GM19455 (cell line): Measurements from ENCODE around the gene MCOLN2.
"Not testable (repeated sequence)": the region's sequence is repeated elsewhere in the genome, so short reads cannot be mapped to it uniquely, and the experiment has no call there.

Source experiments
- ATAC-seq: cut with Tn5 transposase; IDR thresholded peaks from one replicate; pipeline ENCODE4 v1.9.1; 2021; ENCODE audit not compliant: unreplicated experiment

MCOLN2 gene

DNA sequence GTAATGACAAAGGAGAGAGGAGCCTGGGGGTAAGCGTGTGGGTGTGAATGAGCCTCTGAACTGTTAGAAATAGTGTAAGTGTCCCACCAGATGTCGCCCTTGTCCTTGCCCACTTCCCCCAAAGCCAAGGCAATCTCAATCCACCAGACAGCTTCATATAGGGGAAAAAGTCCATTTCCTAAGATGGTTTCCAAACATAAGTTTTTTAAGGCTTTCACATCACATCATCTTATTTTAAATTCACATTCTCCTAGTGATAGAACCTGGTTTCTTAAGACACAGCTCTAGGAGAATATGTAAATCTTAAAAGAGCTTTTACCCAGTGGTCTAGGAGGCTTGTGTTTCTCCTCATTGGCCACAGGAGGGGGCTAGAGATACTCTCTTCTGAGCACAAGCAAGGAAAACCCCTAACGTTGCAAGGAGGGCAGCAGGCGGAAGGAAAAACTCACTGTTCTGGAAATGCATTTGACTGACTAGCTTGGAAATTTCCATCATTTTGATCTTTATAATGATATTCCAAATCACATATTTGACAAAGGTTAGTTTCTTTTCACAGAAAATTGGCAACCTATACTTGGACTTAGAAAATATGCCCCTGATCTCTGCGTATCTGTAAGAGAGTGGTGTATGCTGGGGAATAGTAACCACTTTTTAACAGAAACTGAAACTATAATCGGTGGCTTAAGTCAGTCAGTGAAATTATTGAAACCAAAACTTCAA is 52.0 kb downstream of the MCOLN2 start:
- peak; percentile 92 for ATAC-seq

DNA sequence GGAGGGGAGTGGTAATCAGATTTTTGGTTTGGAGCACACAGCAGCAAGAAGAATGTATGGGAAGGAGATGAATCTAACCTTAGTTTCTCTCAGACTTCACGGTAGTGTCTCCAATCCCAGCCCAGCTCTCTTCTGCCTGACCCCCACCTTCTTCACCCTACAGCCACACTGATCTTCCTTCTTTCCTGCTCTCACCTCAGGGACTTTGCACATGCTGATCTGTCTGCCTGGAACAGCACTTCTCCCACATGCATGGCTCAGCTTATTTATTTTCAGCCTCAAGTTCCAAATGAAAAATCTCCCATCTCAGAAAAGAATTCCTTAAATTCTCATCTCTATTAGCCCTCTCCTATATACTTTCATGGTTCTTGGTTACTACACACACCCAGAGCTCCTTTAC is 55.1 kb downstream of the MCOLN2 start:
- no peak for ATAC-seq

DNA sequence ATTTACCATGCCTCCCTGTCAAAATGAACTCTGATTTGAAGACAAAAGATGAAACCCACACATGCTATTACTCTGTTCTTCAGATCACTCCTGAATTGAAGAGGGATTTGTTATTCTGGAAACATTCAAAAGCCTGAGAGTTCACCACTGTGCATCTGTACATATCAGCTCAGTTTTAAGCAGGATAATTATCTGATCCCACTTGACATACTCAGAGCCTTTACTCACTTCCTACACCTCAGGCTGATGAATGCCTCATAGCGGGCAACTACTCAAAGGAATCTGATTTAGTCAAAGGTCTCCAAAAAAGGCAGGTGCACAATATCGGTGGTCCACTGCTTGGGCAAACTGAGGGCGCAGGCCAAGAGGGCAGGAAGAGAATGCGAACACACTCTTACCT is 56.4 kb downstream of the MCOLN2 start:
- ATAC-seq: no peak

GRCh38 chr1:84939761-84940160 is 57.2 kb downstream of the MCOLN2 start:
- ATAC-seq: no peak

GRCh38 chr1:84939151-84939550 is 57.8 kb downstream of the MCOLN2 start:
- ATAC-seq: no peak

- no peak for ATAC-seq
Measured at GRCh38 chr1:84936116-84936810, 60.6 kb downstream of the MCOLN2 start.

DNA sequence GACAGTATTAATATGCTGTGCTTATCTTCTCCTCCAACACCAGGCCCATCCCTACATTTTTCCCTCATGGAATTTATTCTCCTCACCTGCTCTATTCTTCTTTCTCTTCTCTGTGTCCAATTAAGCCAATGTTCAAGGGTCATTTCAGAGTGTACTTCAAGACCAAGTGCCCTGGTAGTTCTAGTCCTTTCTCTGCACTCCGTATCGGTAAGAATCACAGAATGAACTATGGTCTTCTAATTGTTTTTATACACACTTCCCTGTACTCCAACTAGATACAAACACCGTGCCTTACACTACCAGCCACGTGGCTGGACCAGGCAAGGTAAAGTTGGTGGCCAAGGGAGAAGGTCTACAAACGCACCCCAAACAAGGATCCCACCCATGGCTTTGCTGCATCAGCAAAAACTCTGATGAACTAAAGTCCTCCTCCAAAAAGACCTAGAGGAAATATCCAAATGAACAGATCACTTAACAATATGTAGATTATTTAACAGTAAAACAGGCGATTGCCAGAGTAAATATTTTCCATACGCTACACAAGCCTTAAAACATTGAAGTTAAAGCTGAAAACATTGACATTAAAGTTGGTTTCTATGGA is 63.8 kb downstream of the MCOLN2 start:
- no peak for ATAC-seq

- no peak for ATAC-seq
Measured at GRCh38 chr1:84930831-84931230, 66.1 kb downstream of the MCOLN2 start.

GRCh38 chr1:84930329-84930728 is 66.6 kb downstream of the MCOLN2 start:
- ATAC-seq: no peak

DNA sequence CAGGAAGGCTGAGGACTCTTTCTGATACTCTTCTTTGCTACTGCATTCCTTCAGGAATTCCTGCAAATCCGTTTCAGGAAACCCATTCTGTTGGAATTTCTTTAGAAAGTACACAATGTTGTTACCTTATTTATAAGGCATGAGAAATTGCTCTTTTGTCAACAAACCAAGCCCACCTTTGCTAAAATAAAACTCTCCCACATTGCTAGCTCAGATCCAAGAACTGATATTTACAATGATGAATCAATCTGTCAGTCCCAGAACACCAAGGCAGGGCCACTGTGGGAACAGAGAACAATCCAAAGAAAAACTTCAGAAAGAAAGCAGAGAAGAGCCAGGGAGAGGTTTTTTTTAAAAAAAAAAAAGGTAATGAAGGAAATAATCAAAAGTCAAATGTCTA is 67.3 kb downstream of the MCOLN2 start:
- ATAC-seq: no peak

- no peak for ATAC-seq
Measured at GRCh38 chr1:84928979-84929378, 67.9 kb downstream of the MCOLN2 start.

- no peak for ATAC-seq
Measured at GRCh38 chr1:84923317-84923716, 73.6 kb downstream of the MCOLN2 start.

DNA sequence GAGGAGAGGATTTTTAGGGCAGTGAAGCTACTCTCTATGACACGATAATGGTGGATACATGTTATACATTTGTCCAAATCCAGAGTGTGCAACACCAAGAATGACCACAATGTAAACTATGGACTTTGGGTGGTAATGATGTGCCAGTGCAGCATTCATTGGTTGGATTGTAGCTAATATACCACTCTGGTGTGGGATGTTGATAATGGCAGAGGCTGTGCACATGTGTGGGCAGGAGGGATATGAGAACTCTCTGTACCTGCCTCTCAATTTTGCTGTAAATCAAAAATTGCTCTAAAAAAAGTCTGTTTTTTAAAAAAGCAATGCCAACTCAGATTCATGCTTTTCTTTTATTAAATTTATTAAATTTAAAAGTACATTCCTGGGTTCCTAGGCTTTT is 76.8 kb downstream of the MCOLN2 start:
- no peak for ATAC-seq

DNA sequence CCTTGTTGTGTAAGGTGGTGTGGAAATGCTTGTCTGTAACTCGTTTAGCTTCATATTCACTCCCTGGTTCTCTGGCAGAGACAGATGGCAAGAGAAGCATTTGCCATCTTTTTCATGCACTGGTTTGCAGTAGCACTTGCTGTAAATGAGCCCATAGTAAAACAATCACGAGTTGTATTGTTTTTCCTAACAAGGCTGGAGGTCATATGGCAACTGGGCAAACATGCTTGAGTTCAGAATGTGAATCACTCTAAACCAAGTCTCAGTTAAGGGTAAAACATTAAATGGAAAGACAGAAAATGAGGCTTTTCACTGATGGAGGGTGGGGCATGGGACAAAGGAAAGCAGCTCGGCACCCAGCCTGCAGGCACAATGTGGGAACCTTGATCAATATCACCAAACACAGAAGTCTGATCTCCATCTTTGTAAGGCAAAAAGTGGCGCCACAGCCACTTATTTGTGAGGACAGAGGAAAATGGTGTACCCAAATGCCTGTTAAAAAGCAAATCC is 77.4 kb downstream of the MCOLN2 start:
- ATAC-seq: no peak

DNA sequence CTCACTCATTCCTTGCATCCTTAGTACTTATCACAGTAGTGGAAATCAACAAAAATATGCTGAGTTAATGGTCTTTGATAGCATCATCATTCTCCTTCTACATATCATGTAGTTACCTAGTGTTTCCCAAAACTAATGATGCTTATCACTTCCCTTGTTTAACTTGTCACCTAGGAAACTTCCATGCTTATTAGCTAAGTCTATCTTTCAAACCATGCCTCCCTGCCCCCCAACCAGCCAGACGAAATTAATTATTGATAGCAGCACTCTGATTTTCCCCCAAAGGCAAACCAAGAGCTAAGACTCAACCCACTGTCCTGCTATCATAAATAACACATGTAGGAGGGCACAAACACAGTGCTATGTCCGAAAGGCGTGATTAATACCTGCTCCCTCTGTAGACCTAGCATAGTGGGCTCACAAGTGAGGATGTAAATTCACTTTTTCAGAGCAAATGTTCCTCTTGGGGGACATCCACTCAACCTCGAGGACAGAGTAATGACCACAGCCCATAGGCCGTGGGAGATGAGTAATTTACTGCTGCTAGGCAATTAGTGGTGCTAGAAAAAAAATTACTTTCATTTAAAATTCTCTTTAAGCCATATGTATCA is 78.1 kb downstream of the MCOLN2 start:
- no peak for ATAC-seq

DNA sequence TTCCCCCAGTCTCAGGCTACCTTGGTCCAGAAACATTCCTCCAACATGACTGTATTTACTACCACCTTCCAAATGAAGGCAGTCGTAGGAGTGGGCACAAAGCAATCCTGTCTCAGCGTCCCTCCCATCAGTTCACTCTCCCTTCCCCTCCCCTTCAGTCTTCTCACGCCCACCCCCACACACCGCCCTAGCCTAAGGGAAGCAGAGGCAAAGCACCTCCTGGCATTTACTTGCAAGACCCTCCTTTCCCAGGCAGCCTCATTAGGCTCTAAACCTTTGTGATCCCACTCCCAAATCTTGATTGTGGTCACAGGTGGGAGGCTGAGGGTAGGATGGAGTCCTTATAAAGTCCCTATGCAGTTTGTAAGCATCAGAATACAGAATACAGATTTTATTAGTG is 80.0 kb downstream of the MCOLN2 start:
- no peak for ATAC-seq

DNA sequence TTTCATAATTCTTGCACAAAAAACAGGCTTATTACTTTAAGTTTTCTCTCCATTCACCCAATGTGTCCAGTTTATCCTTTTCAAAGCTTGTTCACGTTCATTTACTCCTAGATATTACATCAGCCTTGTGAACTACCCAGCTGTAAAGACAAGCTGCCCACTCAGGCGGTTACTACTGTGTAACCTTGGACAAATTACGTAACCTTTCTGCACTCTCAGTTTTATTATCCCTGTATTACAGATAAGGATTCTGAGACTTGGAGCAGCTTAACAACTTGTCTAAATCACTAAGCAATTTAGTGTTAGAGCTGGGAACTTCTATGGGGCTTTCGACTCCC is 83.4 kb downstream of the MCOLN2 start:
- ATAC-seq: no peak

DNA sequence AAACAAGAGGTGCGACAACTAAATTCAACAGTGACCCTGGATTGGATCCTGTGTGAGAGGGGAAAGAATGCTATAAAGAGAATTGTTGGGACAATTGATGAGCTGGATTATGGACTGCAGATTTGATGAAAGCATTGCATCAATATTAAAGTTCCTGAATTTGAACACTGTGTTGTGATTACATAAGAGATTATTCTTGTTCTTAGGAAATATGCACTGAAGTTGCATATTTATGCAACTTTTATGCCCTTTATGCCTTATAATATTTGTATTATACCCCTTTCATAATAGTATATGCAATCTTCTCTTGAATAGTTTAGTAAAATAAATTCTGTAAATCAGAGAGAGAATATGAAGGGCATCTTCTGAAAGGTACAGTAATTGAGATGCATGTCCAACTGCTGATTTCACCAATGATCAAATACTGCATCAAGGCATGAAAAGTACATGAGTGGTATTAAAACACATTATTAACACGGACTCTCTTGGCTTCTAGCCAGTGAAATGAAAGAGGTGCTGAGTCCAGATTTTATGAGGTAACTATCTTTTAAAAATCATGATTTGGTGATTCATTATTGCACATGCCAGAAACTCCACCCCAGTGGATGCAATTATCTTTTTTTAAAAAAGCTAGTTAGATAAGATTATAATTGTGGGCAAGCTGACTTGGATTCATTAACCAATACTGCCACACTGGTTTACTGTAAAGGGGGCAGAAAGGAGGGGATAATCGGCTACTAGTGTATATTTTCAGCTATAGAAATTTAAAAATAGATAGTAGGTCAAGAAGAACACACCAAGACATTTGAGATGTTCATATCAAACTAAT is 84.0 kb downstream of the MCOLN2 start:
- no peak for ATAC-seq

- not testable (repeated sequence) for ATAC-seq
Measured at GRCh38 chr1:84908746-84909464, 88.0 kb downstream of the MCOLN2 start.

- no peak for ATAC-seq
Measured at GRCh38 chr1:84907095-84907827, 89.7 kb downstream of the MCOLN2 start.
